MM.1S (cell line): Measurements from ENCODE around the gene KCNQ1.

ENCODE experiments used
- EZH2 ChIP-seq: fragments of 300-600 bp; sonication (generic); optimal IDR thresholded peaks from 2 replicates; pipeline ENCODE3; 2017; ENCODE audit warnings: low read depth, mild to moderate bottlenecking, antibody characterized with exemption, low read length, mixed read lengths
- EZH2phosphoT487 ChIP-seq: fragments of 300-600 bp; sonication (generic); IDR thresholded peaks from 2 replicates; pipeline ENCODE4 v1.6.1; 2018; ENCODE audit warnings: antibody characterized with exemption, low read length
- TF ChIP-seq, protein P1 (sequence below): fragments of 300-600 bp; sonication (generic); IDR thresholded peaks from 2 replicates; pipeline ENCODE4 v1.5.1; 2016; ENCODE audit warnings: antibody characterized with exemption, low read length, mixed read lengths

DNA sequence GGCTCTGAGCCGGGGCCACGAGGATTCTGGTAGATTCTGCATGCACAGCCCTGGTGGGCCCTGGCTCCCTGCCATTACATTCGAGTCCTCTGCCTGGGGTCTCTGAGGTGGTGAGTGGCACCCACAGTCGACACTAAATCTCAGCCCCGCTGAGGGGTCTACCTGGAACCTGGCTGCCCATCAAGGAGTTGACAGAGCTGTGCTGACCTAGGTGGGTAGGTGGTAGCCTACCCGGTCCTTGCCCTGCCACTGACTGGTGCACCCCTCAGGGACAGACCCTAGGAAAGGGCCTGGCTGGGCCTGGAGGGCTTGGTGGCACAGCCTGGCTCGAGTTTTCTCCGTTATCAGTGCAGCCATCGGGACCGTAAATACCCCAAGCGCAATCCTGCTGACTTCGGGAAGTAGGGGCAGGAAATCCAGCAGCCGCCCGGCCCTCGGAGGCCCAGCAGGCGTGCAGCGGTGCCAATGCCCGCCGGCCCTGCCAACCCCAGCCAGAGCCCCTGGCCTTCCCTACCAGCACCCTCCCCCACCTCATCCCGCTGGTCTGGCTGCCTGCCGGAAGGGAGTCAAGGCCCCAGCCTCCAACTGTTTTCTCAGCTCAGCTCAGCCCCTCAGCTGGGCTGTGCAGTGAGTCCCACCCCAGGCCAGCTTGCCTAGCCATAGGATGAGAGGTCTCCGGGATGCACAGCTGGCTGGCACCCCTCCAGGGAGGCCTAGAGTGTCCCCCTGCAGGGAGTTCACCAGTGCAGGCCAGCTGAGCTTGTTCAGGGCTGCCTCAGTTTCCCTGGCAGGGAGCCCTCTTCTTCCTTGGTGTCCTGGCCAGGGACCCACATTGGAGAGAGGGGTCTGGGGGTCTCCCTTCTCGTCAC lies 335.4 kb downstream of the KCNQ1 start:
- TF ChIP-seq, protein P1, sequence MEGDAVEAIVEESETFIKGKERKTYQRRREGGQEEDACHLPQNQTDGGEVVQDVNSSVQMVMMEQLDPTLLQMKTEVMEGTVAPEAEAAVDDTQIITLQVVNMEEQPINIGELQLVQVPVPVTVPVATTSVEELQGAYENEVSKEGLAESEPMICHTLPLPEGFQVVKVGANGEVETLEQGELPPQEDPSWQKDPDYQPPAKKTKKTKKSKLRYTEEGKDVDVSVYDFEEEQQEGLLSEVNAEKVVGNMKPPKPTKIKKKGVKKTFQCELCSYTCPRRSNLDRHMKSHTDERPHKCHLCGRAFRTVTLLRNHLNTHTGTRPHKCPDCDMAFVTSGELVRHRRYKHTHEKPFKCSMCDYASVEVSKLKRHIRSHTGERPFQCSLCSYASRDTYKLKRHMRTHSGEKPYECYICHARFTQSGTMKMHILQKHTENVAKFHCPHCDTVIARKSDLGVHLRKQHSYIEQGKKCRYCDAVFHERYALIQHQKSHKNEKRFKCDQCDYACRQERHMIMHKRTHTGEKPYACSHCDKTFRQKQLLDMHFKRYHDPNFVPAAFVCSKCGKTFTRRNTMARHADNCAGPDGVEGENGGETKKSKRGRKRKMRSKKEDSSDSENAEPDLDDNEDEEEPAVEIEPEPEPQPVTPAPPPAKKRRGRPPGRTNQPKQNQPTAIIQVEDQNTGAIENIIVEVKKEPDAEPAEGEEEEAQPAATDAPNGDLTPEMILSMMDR, result no peak
- TF ChIP-seq EZH2, result no peak
- no peak for TF ChIP-seq EZH2phosphoT487
